BJ (cell line): ENCODE measurements around the gene ANKRD1. TPM values are rescaled to one million over a fixed set of nuclear protein-coding genes. Genes with fewer than 3 reads are reported as not detected.

Source experiments
- CTCF ChIA-PET: fragments of 350-600 bp; formaldehyde crosslinking; extraction: SDS; loops from one replicate; lab custom pipeline; 2021; ENCODE audit warnings: antibody characterized with exemption, inconsistent platforms; lab: Yijun Ruan, JAX
- POLR2A ChIA-PET: fragments of 300-600 bp; sonication (Branson Sonifier 250); formaldehyde crosslinking; extraction: SDS; loops from one replicate; lab custom pipeline; 2021; ENCODE audit warnings: antibody characterized with exemption; lab: Charles Lee
- DNase-seq: peaks from one replicate; pipeline ENCODE4 v3.0.0-alpha.2; 2011; ENCODE audit warnings: low read depth
- H3K27me3 ChIP-seq: 2 replicates; pipeline ENCODE4 v1.6.0; 2011; ENCODE audit warnings: low read length; ENCODE audit not compliant: control insufficient read depth, insufficient read depth
- H3K36me3 ChIP-seq: 2 replicates; pipeline ENCODE4 v1.5.1; 2011; ENCODE audit warnings: low read length; ENCODE audit not compliant: control insufficient read depth, insufficient read depth
- H3K4me3 ChIP-seq: 2 replicates; pipeline ENCODE4 v1.5.1; 2011; ENCODE audit warnings: low read depth, mild to moderate bottlenecking, control low read depth, low read length
- CTCF ChIP-seq: IDR thresholded peaks from 2 replicates; pipeline ENCODE4 v1.5.1; 2011; ENCODE audit warnings: low read depth, mild to moderate bottlenecking, control low read depth, inconsistent platforms, low read length, moderate library complexity; ENCODE audit not compliant: insufficient read depth
- polyA plus RNA-seq: library from polyadenylated mRNA; depleted of rRNA; stranded (reverse); fragments of >200 nt; gene quantifications from 2 replicates; pipeline ENCODE4 v1.2.3, GENCODE V29; 2011

Gene ANKRD1
- polyA plus RNA-seq, 1 experiment = 2.2 TPM

GRCh38 chr10:90921906-90922305, 1.0 kb upstream of the ANKRD1 start:
- DNase-seq = no peak
- ChIA-PET POLR2A (no interaction called here), CTCF (interaction anchor here (1.0 to 5.2 kb wide), 3 partner anchors 11 to 84 kb away, joined by 3 to 29 read pairs (median 7); no protein-coding TSS in a partner anchor)
- TF ChIP-seq CTCF = no peak
- Histone ChIP-seq H3K36me3 (no peaks in the 10 kb centered on the region), H3K27me3 (no peaks in the 10 kb centered on the region), H3K4me3 (no peak overlapping the region)

GRCh38 chr10:90919683-90920574, 958 bp downstream of the ANKRD1 start:
- DNase-seq = no peak
- H3K27me3 ChIP-seq = no peaks in the 10 kb centered on the region
- no peak for TF ChIP-seq CTCF
- POLR2A ChIA-PET = interaction anchor here (1.2 kb wide), 1 partner anchor 10 kb away, joined by 3 read pairs; no protein-coding TSS in a partner anchor
- H3K36me3 ChIP-seq = no peaks in the 10 kb centered on the region
- CTCF ChIA-PET = interaction anchor here (0.6 to 5.2 kb wide), 7 partner anchors 9 to 337 kb away, joined by 3 to 29 read pairs (median 4); no protein-coding TSS in a partner anchor
- H3K4me3 ChIP-seq = no peak overlapping the region

- H3K36me3 ChIP-seq = no peaks in the 10 kb centered on the region
- ChIA-PET CTCF (interaction anchor here (0.9 to 2.1 kb wide), 6 partner anchors 38 to 333 kb away, joined by 3 to 9 read pairs (median 4); no protein-coding TSS in a partner anchor), POLR2A (no interaction called here)
- H3K4me3 ChIP-seq = no peak overlapping the region
- no peak for DNase-seq
- no peak for TF ChIP-seq CTCF
- no peaks in the 10 kb centered on the region for H3K27me3 ChIP-seq
These were observed 2.9 kb downstream of the ANKRD1 start for GRCh38 chr10:90917968-90918318.

GRCh38 chr10:90917238-90917967, 3.5 kb downstream of the ANKRD1 start:
- DNase-seq = no peak
- CTCF ChIA-PET = interaction anchor here (0.9 to 2.1 kb wide), 7 partner anchors 38 to 333 kb away, joined by 3 to 9 read pairs (median 4); no protein-coding TSS in a partner anchor
- Histone ChIP-seq H3K36me3 (no peaks in the 10 kb centered on the region), H3K27me3 (no peaks in the 10 kb centered on the region), H3K4me3 (no peak overlapping the region)
- POLR2A ChIA-PET = no interaction called here
- TF ChIP-seq CTCF = no peak
